SK-N-SH treated with all-trans-retinoic acid at 6 μM for 48 hours (cell line): ENCODE data around the gene P2RX4.

Source experiments
- ATAC-seq: fragments of 200-7000 bp; cut with Tn5 transposase; 3 replicates; pipeline ENCODE4 v1.9.1; 2020; ENCODE audit warnings: mild to moderate bottlenecking, moderate library complexity
- ARNTL ChIP-seq: fragments of 450-650 bp; formaldehyde crosslinking; IDR thresholded peaks from 2 replicates; pipeline ENCODE4 v1.5.0; 2020; ENCODE audit warnings: low read depth, mild to moderate bottlenecking, moderate library complexity, borderline replicate concordance
- BACH2 ChIP-seq: fragments of 250-450 bp; sonication (Bioruptor Pico); IDR thresholded peaks from 2 replicates; pipeline ENCODE4 v1.9.0; 2021; ENCODE audit warnings: mild to moderate bottlenecking, borderline replicate concordance
- CSDC2 ChIP-seq: fragments of 250-450 bp; sonication (Bioruptor Pico); IDR thresholded peaks from 2 replicates; pipeline ENCODE4 v1.5.0; 2020; ENCODE audit warnings: mild to moderate bottlenecking, moderate library complexity
- ESRRG ChIP-seq: fragments of 250-450 bp; sonication (Bioruptor Pico); IDR thresholded peaks from 2 replicates; pipeline ENCODE4 v1.6.1; 2021; ENCODE audit warnings: mild to moderate bottlenecking
- GLIS3 ChIP-seq: fragments of 250-450 bp; sonication (Bioruptor Pico); IDR thresholded peaks from 2 replicates; pipeline ENCODE4 v1.5.0; 2020; ENCODE audit warnings: mild to moderate bottlenecking, moderate library complexity
- ISL1 ChIP-seq: fragments of 250-450 bp; sonication (Bioruptor Pico); IDR thresholded peaks from 2 replicates; pipeline ENCODE4 v2.1.2; 2022; ENCODE audit warnings: mild to moderate bottlenecking, moderate library complexity
- OSR1 ChIP-seq: fragments of 250-450 bp; sonication (Bioruptor Pico); IDR thresholded peaks from 2 replicates; pipeline ENCODE4 v1.8.0; 2022; ENCODE audit warnings: moderate library complexity, mild to moderate bottlenecking, inconsistent platforms
- PPARA ChIP-seq: fragments of 250-450 bp; sonication (Bioruptor Pico); IDR thresholded peaks from 2 replicates; pipeline ENCODE4 v1.5.0; 2020; ENCODE audit warnings: mild to moderate bottlenecking, borderline replicate concordance
- RARB ChIP-seq: fragments of 250-450 bp; sonication (Bioruptor Pico); IDR thresholded peaks from 2 replicates; pipeline ENCODE4 v1.8.0; 2021; ENCODE audit warnings: mild to moderate bottlenecking, moderate library complexity
- SNAI2 ChIP-seq: fragments of 250-450 bp; sonication (Bioruptor Pico); IDR thresholded peaks from 2 replicates; pipeline ENCODE4 v1.5.0; 2020; ENCODE audit warnings: mild to moderate bottlenecking, moderate library complexity
- TCF4 ChIP-seq: fragments of 250-450 bp; sonication (Bioruptor Pico); IDR thresholded peaks from 2 replicates; pipeline ENCODE4 v1.8.0; 2021; ENCODE audit warnings: mild to moderate bottlenecking, moderate library complexity, borderline replicate concordance
- TOX ChIP-seq: fragments of 250-450 bp; sonication (Bioruptor Pico); IDR thresholded peaks from 2 replicates; pipeline ENCODE4 v1.8.0; 2021; ENCODE audit warnings: mild to moderate bottlenecking, moderate library complexity, borderline replicate concordance
- ZC3H10 ChIP-seq: fragments of 250-450 bp; sonication (Bioruptor Pico); IDR thresholded peaks from 2 replicates; pipeline ENCODE4 v1.5.1; 2021; ENCODE audit warnings: mild to moderate bottlenecking, moderate library complexity
- ZFP3 ChIP-seq: fragments of 250-450 bp; sonication (Bioruptor Pico); IDR thresholded peaks from 2 replicates; pipeline ENCODE4 v1.5.0; 2020; ENCODE audit warnings: mild to moderate bottlenecking, moderate library complexity
- ZFP30 ChIP-seq: fragments of 450-650 bp; formaldehyde crosslinking; IDR thresholded peaks from 2 replicates; pipeline ENCODE4 v1.5.0; 2022; ENCODE audit warnings: mild to moderate bottlenecking, moderate library complexity
- ZNF565 ChIP-seq: fragments of 450-650 bp; formaldehyde crosslinking; conservative IDR thresholded peaks from 2 replicates; pipeline ENCODE4 v1.5.0; 2020; ENCODE audit warnings: low read depth, mild to moderate bottlenecking, moderate library complexity
- ZNF70 ChIP-seq: fragments of 450-650 bp; formaldehyde crosslinking; IDR thresholded peaks from 2 replicates; pipeline ENCODE4 v1.5.0; 2020; ENCODE audit warnings: mild to moderate bottlenecking, moderate library complexity
- ZNF8 ChIP-seq: fragments of 450-650 bp; formaldehyde crosslinking; IDR thresholded peaks from 2 replicates; pipeline ENCODE4 v1.5.0; 2020; ENCODE audit warnings: mild to moderate bottlenecking, moderate library complexity
- TF ChIP-seq, protein P1 (sequence below): fragments of 250-450 bp; sonication (Bioruptor Pico); IDR thresholded peaks from 2 replicates; pipeline ENCODE4 v1.5.0; 2020; ENCODE audit warnings: mild to moderate bottlenecking, moderate library complexity
- TF ChIP-seq, protein P2 (sequence below): fragments of 250-450 bp; sonication (Bioruptor Pico); IDR thresholded peaks from 2 replicates; pipeline ENCODE4 v1.8.0; 2021; ENCODE audit warnings: low read depth, mild to moderate bottlenecking, moderate library complexity, borderline replicate concordance
- TF ChIP-seq, protein P3 (sequence below): fragments of 250-450 bp; sonication (Bioruptor Pico); IDR thresholded peaks from 2 replicates; pipeline ENCODE4 v1.5.1; 2020; ENCODE audit warnings: low read depth, mild to moderate bottlenecking, moderate library complexity
- TF ChIP-seq, protein P4 (sequence below): fragments of 250-450 bp; sonication (Bioruptor Pico); IDR thresholded peaks from 2 replicates; pipeline ENCODE4 v1.5.1; 2021; ENCODE audit warnings: mild to moderate bottlenecking, moderate library complexity

Gene P2RX4

DNA sequence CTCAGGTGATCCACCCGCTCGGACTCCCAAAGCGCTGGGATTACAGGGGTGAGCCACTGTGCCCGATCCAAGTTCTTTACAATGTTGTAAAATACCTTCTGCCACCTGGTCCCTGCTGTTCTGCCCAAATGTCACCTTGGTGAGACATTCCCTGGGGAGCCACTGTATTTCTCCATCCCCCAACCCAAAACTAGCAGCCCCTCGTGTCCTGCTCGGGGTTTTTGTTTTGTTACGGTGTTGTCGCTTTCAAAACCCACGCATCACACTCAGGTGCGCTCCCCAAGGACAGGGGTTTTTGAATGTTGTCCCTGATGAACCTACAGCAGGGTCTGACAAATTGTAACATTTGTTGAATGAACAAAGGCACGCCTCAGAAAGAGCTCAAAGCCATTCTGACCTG is 49.1 kb downstream of the P2RX4 start:
- no peak for ATAC-seq
- no peak for TF ChIP-seq RARB
- TF ChIP-seq GLIS3, result no peak
- no peak for TF ChIP-seq SNAI2 (CRISPR knock-in tag)
- no peak for TF ChIP-seq ZNF70
- no peak for TF ChIP-seq ZFP3 (CRISPR knock-in tag)
- TF ChIP-seq TOX, result no peak
- TF ChIP-seq ZC3H10, result no peak
- TF ChIP-seq, protein P1, sequence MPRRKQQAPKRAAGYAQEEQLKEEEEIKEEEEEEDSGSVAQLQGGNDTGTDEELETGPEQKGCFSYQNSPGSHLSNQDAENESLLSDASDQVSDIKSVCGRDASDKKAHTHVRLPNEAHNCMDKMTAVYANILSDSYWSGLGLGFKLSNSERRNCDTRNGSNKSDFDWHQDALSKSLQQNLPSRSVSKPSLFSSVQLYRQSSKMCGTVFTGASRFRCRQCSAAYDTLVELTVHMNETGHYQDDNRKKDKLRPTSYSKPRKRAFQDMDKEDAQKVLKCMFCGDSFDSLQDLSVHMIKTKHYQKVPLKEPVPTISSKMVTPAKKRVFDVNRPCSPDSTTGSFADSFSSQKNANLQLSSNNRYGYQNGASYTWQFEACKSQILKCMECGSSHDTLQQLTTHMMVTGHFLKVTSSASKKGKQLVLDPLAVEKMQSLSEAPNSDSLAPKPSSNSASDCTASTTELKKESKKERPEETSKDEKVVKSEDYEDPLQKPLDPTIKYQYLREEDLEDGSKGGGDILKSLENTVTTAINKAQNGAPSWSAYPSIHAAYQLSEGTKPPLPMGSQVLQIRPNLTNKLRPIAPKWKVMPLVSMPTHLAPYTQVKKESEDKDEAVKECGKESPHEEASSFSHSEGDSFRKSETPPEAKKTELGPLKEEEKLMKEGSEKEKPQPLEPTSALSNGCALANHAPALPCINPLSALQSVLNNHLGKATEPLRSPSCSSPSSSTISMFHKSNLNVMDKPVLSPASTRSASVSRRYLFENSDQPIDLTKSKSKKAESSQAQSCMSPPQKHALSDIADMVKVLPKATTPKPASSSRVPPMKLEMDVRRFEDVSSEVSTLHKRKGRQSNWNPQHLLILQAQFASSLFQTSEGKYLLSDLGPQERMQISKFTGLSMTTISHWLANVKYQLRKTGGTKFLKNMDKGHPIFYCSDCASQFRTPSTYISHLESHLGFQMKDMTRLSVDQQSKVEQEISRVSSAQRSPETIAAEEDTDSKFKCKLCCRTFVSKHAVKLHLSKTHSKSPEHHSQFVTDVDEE (CRISPR knock-in tag), result no peak
- no peak for TF ChIP-seq ARNTL
- no peak for TF ChIP-seq BACH2 (CRISPR knock-in tag)
- no peak for TF ChIP-seq PPARA
- no peak for TF ChIP-seq TCF4 (CRISPR knock-in tag)
- TF ChIP-seq ZNF8, result no peak

DNA sequence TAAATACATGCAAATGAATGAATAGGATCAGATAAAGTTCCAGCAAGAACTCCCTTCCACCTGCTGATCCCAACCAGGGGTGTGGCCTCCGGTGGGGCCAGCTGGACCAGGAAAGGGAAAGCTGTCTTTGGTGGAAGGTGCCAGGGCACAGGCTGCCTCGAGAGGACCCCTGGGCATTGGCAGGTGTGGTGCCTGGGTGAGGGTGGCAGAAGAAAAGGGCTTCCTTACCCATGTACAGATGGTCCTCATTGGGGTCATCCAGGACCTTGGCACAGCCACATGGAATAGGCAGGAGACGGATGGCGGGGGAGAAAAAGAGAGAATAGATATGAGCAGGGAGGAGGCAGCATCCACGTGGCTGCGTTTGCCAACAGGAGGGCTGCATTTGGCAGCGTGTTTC is 50.2 kb downstream of the P2RX4 start:
- no peak for TF ChIP-seq TOX
- no peak for TF ChIP-seq ARNTL
- no peak for TF ChIP-seq ZC3H10
- TF ChIP-seq, protein P1 (CRISPR knock-in tag), result no peak
- TF ChIP-seq PPARA, result no peak
- no peak for TF ChIP-seq ZNF565 (CRISPR knock-in tag)
- TF ChIP-seq, protein P2, sequence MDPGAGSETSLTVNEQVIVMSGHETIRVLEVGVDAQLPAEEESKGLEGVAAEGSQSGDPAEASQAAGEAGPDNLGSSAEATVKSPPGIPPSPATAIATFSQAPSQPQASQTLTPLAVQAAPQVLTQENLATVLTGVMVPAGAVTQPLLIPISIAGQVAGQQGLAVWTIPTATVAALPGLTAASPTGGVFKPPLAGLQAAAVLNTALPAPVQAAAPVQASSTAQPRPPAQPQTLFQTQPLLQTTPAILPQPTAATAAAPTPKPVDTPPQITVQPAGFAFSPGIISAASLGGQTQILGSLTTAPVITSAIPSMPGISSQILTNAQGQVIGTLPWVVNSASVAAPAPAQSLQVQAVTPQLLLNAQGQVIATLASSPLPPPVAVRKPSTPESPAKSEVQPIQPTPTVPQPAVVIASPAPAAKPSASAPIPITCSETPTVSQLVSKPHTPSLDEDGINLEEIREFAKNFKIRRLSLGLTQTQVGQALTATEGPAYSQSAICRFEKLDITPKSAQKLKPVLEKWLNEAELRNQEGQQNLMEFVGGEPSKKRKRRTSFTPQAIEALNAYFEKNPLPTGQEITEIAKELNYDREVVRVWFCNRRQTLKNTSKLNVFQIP (CRISPR knock-in tag), result no peak
- no peak for TF ChIP-seq ZNF70
- no peak for TF ChIP-seq ZFP3 (CRISPR knock-in tag)
- no peak for TF ChIP-seq ZFP30
- no peak for TF ChIP-seq RARB
- no peak for TF ChIP-seq ZNF8
- no peak for TF ChIP-seq BACH2 (CRISPR knock-in tag)
- no peak for TF ChIP-seq OSR1
- no peak for TF ChIP-seq CSDC2 (CRISPR knock-in tag)
- TF ChIP-seq ESRRG, result no peak
- no peak for TF ChIP-seq ISL1 (CRISPR knock-in tag)
- ATAC-seq, result no peak

DNA sequence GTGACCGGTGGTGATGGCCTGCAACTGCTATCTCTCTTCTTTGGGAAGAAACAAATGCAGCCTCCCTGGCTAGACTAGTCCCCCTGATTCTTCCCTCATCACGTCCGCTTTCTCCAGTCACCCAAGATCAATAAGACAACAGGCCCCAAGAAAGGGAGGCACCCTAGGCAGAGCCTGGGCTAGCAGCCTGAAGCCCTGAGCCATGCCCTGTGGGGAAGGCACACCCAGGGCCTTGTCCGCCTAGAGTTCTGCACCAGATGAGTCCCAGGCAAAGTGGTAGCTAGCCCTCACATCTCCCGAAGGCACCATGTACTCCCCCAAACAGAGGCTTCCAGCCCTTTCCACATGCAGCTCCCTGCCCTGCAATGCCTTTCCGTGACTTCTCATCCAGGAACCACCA is 51.5 kb downstream of the P2RX4 start:
- no peak for TF ChIP-seq ZNF8
- TF ChIP-seq ISL1 (CRISPR knock-in tag), result no peak
- no peak for TF ChIP-seq ARNTL
- TF ChIP-seq, protein P3, sequence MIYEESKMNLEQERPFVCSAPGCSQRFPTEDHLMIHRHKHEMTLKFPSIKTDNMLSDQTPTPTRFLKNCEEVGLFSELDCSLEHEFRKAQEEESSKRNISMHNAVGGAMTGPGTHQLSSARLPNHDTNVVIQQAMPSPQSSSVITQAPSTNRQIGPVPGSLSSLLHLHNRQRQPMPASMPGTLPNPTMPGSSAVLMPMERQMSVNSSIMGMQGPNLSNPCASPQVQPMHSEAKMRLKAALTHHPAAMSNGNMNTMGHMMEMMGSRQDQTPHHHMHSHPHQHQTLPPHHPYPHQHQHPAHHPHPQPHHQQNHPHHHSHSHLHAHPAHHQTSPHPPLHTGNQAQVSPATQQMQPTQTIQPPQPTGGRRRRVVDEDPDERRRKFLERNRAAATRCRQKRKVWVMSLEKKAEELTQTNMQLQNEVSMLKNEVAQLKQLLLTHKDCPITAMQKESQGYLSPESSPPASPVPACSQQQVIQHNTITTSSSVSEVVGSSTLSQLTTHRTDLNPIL (CRISPR knock-in tag), result no peak
- TF ChIP-seq, protein P4, sequence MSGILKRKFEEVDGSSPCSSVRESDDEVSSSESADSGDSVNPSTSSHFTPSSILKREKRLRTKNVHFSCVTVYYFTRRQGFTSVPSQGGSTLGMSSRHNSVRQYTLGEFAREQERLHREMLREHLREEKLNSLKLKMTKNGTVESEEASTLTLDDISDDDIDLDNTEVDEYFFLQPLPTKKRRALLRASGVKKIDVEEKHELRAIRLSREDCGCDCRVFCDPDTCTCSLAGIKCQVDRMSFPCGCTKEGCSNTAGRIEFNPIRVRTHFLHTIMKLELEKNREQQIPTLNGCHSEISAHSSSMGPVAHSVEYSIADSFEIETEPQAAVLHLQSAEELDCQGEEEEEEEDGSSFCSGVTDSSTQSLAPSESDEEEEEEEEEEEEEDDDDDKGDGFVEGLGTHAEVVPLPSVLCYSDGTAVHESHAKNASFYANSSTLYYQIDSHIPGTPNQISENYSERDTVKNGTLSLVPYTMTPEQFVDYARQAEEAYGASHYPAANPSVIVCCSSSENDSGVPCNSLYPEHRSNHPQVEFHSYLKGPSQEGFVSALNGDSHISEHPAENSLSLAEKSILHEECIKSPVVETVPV (CRISPR knock-in tag), result no peak
- TF ChIP-seq, protein P2 (CRISPR knock-in tag), result no peak
- TF ChIP-seq ZNF70, result no peak
- no peak for TF ChIP-seq ESRRG
- no peak for TF ChIP-seq GLIS3
- no peak for TF ChIP-seq ZC3H10
- TF ChIP-seq, protein P1 (CRISPR knock-in tag), result no peak
- no peak for TF ChIP-seq CSDC2 (CRISPR knock-in tag)
- no peak for TF ChIP-seq BACH2 (CRISPR knock-in tag)
- TF ChIP-seq ZFP30, result no peak
- TF ChIP-seq SNAI2 (CRISPR knock-in tag), result no peak
- TF ChIP-seq RARB, result no peak
- TF ChIP-seq TOX, result no peak
- TF ChIP-seq PPARA, result no peak
- TF ChIP-seq ZFP3 (CRISPR knock-in tag), result no peak
- no peak for TF ChIP-seq ZNF565 (CRISPR knock-in tag)
- no peak for ATAC-seq
